Fibroblast of lung (primary cell): Measurements from ENCODE around the gene BPTF. TPM values are rescaled to one million over a fixed set of nuclear protein-coding genes. Genes with fewer than 3 reads are reported as not detected.
A peak's percentile ranks its signal among the peaks of the same experiment; 100 is the strongest.
"Not testable (repeated sequence)": the region's sequence is repeated elsewhere in the genome, so short reads cannot be mapped to it uniquely, and the experiment has no call there.

Source experiments
- DNase-seq, 2 donors: peaks; one replicate each; pipeline versions ENCODE4 v3.0.0 to v3.0.0-alpha.2; 2010; ENCODE audit warnings: low read depth in 2 of 2
- H2AFZ ChIP-seq: 2 replicates; pipeline ENCODE4 v1.5.1; 2012; ENCODE audit warnings: low read length, control low read depth, inconsistent platforms
- H3K27ac ChIP-seq: 2 replicates; pipeline ENCODE4 v1.5.1; 2011; ENCODE audit warnings: low read length, control low read depth; ENCODE audit not compliant: insufficient read depth
- H3K27me3 ChIP-seq: 2 replicates; pipeline ENCODE4 v1.5.1; 2011; ENCODE audit warnings: mild to moderate bottlenecking, low read length; ENCODE audit not compliant: control insufficient read depth, insufficient read depth
- H3K36me3 ChIP-seq: 2 replicates; pipeline ENCODE4 v1.5.1; 2011; ENCODE audit warnings: low read length; ENCODE audit not compliant: control insufficient read depth, insufficient read depth
- H3K4me1 ChIP-seq: 2 replicates; pipeline ENCODE4 v1.5.1; 2011; ENCODE audit warnings: low read length; ENCODE audit not compliant: control insufficient read depth, insufficient read depth; ENCODE audit errors: extremely low read depth
- H3K4me2 ChIP-seq: 2 replicates; pipeline ENCODE4 v1.5.1; 2011; ENCODE audit warnings: low read length, control low read depth; ENCODE audit not compliant: insufficient read depth; ENCODE audit errors: extremely low read depth
- H3K4me3 ChIP-seq, 4 experiments: fragments of 200-600 bp in 1 of 4; sonication (generic) in 1 of 4; replicated peaks in 1 of 4; 2 replicates each; pipeline ENCODE4 v1.5.1; 2011 to 2016; ENCODE audit warnings: low read length in 4 of 4, low read depth in 3 of 4, mild to moderate bottlenecking in 3 of 4, control low read depth in 2 of 4, inconsistent platforms in 1 of 4, mixed read lengths in 1 of 4; ENCODE audit not compliant: insufficient read depth in 1 of 4; ENCODE audit errors: control extremely low read depth in 1 of 4
- H3K79me2 ChIP-seq: 2 replicates; pipeline ENCODE4 v1.5.1; 2012; ENCODE audit warnings: mild to moderate bottlenecking, low read length, inconsistent platforms; ENCODE audit not compliant: control insufficient read depth, insufficient read depth
- H3K9ac ChIP-seq: 2 replicates; pipeline ENCODE4 v1.5.1; 2011; ENCODE audit warnings: mild to moderate bottlenecking, low read length, control low read depth; ENCODE audit not compliant: insufficient read depth
- H3K9me3 ChIP-seq: 2 replicates; pipeline ENCODE4 v1.5.1; 2012; ENCODE audit warnings: low read depth, low read length; ENCODE audit not compliant: control insufficient read depth, insufficient read depth
- H4K20me1 ChIP-seq: 2 replicates; pipeline ENCODE4 v1.5.1; 2011; ENCODE audit warnings: low read length; ENCODE audit not compliant: control insufficient read depth, insufficient read depth; ENCODE audit errors: extremely low read depth
- CTCF ChIP-seq, 2 donors: IDR thresholded peaks in 1 of 2; conservative IDR thresholded peaks in 1 of 2; 1 replicate in 1 of 2; 2 replicates in 1 of 2; pipeline ENCODE4 v1.5.1; 2011 to 2012; ENCODE audit warnings: low read length in 2 of 2, control low read depth in 1 of 2, inconsistent platforms in 1 of 2, low read depth in 1 of 2, mild to moderate bottlenecking in 1 of 2
- EZH2 ChIP-seq: IDR thresholded peaks from 2 replicates; pipeline ENCODE4 v1.5.1; 2012; ENCODE audit warnings: low read length, control low read depth, mild to moderate bottlenecking; ENCODE audit errors: missing control alignments
- polyA plus RNA-seq, 2 donors: library from polyadenylated mRNA; depleted of rRNA in 1 of 2; stranded (reverse) in 1 of 2; unstranded in 1 of 2; fragments of >200 nt; gene quantifications; 2 replicates each; pipeline ENCODE4 v1.2.1, GENCODE V29; 2011 to 2012; ENCODE audit warnings: missing spikeins in 1 of 2
- total RNA-seq: library from RNA; depleted of rRNA; stranded (reverse); fragments of >200 nt; gene quantifications from 2 replicates; pipeline ENCODE4 v1.2.1, GENCODE V29; 2014

The BPTF gene
- total and polyA plus RNA-seq, 2 donors (not counting 1 experiment from before 2014, with no cell fraction given), result 35.8 to 38.6 TPM

GRCh38 chr17:68019336-68019674 is 194.0 kb downstream of the BPTF start:
- Histone ChIP-seq H3K79me2 (no peaks in the 10 kb centered on the region), H3K4me3 (no peak overlapping the region), H4K20me1 (no peaks in the 10 kb centered on the region), H3K36me3 (no peaks in the 10 kb centered on the region), H3K4me1 (no peaks in the 10 kb centered on the region), H3K9me3 (no peaks in the 10 kb centered on the region), H3K9ac (no peak overlapping the region), H3K4me2 (no peak overlapping the region), H2AFZ (no peak overlapping the region), H3K27ac (no peak overlapping the region), H3K27me3 (no peaks in the 10 kb centered on the region)
- TF ChIP-seq EZH2, result no peak
- TF ChIP-seq CTCF (conservative IDR thresholded peaks at IDR 0.05 in 1 of 2, IDR thresholded peaks at IDR 0.05 in 1 of 2; ENCODE audit: low read depth in 1 of 2, low read length in 2 of 2), result no peak
- no peak for DNase-seq

GRCh38 chr17:68019675-68020408 is 194.5 kb downstream of the BPTF start:
- Histone ChIP-seq H3K79me2 (no peaks in the 10 kb centered on the region), H3K9ac (peak overlapping the region; percentile 37), H4K20me1 (no peaks in the 10 kb centered on the region), H3K36me3 (no peaks in the 10 kb centered on the region), H3K4me3 (peak overlapping the region; percentile 40 to 68 (median 50)), H3K27me3 (no peaks in the 10 kb centered on the region), H3K27ac (peak overlapping the region; percentile 22), H3K4me1 (no peaks in the 10 kb centered on the region), H2AFZ (peak overlapping the region; percentile 48), H3K4me2 (peak overlapping the region; percentile 64), H3K9me3 (no peaks in the 10 kb centered on the region)
- TF ChIP-seq EZH2 (no peak), CTCF (conservative IDR thresholded peaks at IDR 0.05 in 1 of 2, IDR thresholded peaks at IDR 0.05 in 1 of 2; ENCODE audit: low read depth in 1 of 2, low read length in 2 of 2) (peak; percentile 8 to 25)
- DNase-seq, result peak; percentile 90 to 96

- Histone ChIP-seq H2AFZ (peak overlapping the region; percentile 48), H4K20me1 (no peaks in the 10 kb centered on the region), H3K27ac (peak overlapping the region; percentile 22), H3K79me2 (no peaks in the 10 kb centered on the region), H3K4me2 (peak overlapping the region; percentile 64), H3K9ac (no peak overlapping the region), H3K27me3 (no peaks in the 10 kb centered on the region), H3K36me3 (no peaks in the 10 kb centered on the region), H3K9me3 (no peaks in the 10 kb centered on the region), H3K4me3 (peak overlapping the region; percentile 40 to 68 (median 50)), H3K4me1 (no peaks in the 10 kb centered on the region)
- DNase-seq, result no peak
- TF ChIP-seq EZH2 (no peak), CTCF (conservative IDR thresholded peaks at IDR 0.05 in 1 of 2, IDR thresholded peaks at IDR 0.05 in 1 of 2; ENCODE audit: low read depth in 1 of 2, low read length in 2 of 2) (no peak)
Measured at GRCh38 chr17:68020409-68020756, 195.1 kb downstream of the BPTF start.

- not testable (repeated sequence) for H3K4me2 ChIP-seq, H3K79me2 ChIP-seq, H3K9ac ChIP-seq, H3K9me3 ChIP-seq, H4K20me1 ChIP-seq, H3K27ac ChIP-seq, H2AFZ ChIP-seq, H3K36me3 ChIP-seq, DNase-seq, H3K27me3 ChIP-seq, H3K4me1 ChIP-seq
- peak overlapping the region in 2 of 4 experiments; percentile 56 to 68 for H3K4me3 ChIP-seq
Measured at GRCh38 chr17:68020791-68021190, 195.5 kb downstream of the BPTF start.
